GM19240 (cell line): ENCODE data around the gene TSACC.
"Not testable (repeated sequence)": the region's sequence is repeated elsewhere in the genome, so short reads cannot be mapped to it uniquely, and the experiment has no call there.

Experiments
- DNase-seq: peaks from one replicate; pipeline ENCODE4 v3.0.0; 2011; ENCODE audit warnings: low spot score; ENCODE audit not compliant: insufficient read length

TSACC gene

DNA sequence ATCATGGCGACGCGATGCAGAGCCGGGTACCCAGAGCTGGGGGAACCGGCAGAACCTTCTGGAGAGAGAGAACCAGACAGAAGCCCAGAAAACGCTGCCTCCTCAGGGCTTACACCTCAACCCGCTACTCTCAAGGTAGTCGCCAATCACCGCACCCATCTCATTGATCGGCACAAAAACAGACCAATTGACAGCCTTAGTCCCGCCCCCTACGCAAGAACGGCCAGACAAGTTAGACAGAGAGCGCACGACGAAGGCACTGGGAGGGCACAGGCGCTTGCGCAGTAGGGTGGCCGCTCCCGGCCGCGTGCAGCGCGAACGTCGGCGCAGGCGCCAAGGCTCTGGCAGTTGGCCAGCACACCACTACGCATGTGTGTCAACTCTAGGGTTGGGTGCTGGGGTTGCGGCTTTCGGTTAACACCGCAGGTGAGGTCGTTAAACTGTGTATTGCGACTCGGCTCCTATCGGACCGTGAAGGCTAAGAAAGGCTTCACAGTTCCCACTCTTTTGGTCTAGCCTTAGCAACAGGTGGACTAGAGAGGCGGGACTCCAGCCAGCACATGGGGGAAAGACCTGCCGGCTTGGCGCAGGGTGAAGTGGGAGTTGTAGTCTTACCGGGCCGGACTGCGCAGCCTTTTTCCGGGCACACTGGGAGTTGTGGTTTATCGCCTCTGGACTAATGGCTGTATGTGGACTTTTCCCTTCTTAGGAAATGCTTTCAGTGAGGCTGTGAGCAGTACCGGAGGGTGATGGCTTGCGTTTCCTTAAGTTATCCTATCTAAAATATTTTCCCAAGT, at the start of gene TSACC, which contains the start of gene CCT3:
TSS of gene TSACC (plus strand) at position 347 of the 797 bp plus-strand sequence. CDS start 1,232 bp downstream, outside the sequence.
TSS of gene CCT3 (minus strand) at position 113 of the 797 bp plus-strand sequence. CDS start at position 5, 108 bp downstream.
- DNase-seq = peak; percentile 97

DNA sequence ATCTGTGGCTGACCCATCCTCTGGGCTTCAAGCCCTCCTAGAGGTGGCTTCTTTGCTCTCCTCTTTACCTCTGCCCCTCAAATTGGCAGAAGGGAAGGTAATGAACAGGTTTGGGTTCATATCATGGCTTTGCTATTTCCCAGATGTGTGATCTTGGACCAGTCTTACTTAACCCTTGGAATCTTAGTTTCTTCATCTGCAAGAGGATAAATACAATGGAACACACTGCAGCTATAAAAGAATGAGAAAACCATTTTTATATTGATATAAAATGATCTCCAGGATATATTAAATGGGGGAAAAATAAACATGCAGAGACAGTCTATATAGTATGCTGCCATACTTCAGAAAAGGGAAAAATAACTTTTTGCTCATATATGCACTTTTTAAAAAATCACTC, 48.5 kb upstream of the TSACC start:
- DNase-seq = no peak

DNA sequence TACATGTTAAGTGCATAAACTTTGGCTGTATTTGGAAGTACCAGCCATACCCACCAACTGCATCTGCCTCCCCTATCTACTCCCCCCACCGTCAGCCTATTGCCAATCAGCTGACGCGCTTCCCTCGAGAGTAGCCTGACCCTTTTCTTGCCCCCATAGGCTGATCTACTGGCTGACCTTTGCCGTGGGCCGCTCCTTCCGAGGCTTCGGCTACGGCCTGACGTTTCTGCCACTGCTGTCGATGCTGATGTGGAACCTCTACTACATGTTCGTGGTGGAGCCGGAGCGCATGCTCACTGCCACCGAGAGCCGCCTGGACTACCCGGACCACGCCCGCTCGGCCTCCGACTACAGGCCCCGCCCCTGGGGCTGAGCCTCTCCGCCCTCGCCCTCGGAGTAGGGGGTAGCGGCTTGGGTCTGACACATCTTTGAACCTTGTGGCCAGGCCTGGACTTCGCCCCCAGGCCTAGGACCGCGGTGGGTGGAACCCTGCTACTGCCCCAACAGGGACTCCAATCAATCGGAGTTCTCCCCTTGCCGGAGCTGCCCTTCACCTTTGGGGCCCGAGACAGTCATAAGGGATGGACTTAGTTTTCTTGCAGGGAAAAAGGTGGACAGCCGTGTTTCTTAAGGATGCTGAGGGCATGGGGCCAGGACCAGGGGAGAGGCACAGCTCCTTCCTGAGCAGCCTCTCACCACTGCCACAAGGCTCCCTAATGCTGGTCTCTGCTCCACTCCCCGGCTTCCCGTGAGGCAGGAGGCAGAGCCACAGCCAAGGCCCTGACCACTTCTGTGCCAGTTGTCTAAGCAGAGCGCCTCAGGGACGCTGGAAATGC, 46.9 kb upstream of the TSACC start:
- no peak for DNase-seq

DNA sequence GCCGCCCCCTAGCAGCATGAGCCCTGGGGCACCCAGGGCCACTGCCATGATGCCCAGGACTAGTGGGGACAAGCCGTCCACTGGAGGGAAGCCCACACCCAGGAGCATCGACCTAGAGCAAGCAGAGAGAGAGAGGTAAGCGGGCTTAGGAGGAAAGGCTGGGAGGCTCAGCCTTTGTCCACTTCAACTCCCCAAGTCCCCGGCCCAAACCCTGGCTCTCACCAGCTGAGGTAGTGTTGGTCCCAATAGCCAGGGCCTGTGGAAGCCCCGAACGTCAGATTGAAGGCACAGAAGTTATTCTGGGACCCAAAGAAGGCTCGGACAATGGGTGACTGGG, 45.3 kb upstream of the TSACC start:
- DNase-seq = no peak

DNA sequence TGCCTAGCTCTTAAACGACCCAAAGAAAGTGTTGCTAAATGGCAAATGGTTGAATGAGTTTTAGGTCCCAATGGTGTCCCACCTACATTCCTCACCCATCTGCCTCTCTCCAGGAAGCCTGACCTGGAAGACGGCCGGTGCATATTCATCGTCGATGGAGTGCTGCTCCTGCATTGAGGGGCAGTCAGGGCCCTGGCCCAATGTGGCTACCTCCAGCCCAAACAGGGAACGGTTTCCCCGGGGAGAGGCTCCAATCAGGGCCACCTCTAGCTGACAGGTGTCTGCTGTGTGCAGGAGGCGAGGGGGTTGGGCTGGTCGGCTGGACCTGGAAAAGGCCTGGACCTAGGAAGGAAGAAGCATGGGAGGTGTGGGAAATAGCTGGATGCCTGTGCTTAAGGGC, 44.4 kb upstream of the TSACC start:
- no peak for DNase-seq

DNA sequence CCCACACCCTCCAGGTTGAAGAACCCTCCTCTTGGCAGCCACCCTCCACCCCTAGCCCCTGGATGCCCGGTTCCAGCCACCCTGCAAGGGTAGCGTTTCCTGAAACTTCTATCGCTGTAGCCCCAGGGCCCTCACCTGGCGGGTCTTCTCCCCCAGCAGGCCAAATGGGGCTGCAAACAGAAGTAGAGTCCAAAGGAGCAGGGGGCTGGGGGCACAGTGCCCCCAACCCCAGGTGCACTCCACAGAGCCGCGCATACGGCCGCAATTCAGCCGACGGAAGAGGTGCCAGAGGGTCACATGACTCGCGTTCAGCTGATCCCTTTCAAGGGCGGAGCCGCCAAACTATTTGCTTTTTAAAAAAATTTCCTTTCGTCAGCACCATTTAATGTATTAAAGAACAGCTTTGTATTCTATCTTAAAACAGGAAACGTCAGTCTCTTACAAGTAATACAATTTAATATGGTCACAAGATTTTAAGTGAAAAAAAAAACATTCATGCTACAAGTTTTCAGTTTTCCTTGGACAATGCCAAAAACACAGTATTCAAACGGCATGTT, 42.9 kb upstream of the TSACC start, which contains the start of gene GLMP:
TSS of gene GLMP (minus strand) at position 289 of the 557 bp plus-strand sequence. CDS start at position 255, 34 bp downstream.
- peak; percentile 75 for DNase-seq

DNA sequence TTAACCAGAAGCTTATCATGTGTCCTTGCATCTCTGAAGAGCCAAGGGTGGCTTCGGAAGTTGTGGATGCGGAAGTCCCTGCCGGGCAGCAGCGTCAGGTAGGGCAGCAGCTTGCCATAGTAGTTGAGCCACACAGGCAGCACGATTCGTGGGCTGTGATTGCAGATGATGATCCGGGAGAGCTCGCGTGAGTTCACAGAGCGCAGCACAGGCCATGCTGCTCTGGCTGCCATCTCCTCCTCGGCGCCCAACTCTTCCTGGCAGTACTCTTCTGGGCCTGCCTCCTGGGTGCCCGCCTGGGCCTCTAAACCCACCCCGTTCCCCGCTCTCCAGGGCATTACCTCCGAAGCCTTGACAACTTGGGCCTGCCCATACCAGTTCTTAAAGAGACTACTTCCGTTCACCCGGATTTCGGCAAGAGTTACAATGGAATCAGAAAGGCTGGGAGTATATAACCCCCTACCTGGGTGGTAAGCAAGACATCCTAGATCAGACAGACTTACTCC, 39.4 kb upstream of the TSACC start, which contains the start of gene VHLL:
TSS of gene VHLL (minus strand) at position 456 of the 506 bp plus-strand sequence. CDS start at position 338, 118 bp downstream.
- DNase-seq = no peak

DNA sequence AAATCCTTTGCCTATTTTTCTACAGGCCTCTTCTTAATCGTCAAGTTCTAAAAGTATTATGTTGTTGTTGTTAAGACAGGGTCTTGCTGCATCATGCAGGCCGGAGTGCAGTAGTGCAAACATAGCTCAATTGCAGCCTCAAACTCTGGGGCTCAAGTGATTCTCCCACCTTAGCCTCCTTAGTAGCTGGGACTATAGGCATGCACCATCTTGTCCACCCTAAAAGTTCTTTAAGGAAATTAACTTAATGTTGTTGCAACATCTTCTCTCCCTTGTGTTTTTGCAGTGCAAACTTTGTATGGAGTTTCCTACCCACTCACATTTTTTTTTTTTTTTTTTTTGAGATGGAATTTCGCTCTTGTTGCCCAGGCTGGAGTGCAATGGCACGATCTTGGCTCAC, 35.1 kb upstream of the TSACC start:
- DNase-seq = no peak

DNA sequence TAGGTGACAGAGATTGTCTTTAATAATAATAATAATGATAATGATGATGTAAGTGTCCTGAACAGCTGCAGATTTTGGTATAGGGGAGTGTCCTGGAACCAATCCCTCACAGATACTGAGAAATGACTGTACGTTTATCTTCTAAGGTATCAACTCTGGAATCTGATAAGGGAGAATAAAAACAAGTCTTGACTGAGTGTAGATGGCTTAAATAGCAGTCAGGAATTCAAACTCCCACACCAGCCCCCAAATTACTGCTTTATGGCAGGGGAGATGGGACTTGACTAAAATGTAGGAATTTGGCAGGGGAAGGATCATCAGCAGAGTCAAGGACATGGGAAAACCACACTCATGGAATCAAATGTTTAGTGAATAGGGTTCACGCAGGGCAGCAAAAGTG, 33.1 kb upstream of the TSACC start:
- no peak for DNase-seq

DNA sequence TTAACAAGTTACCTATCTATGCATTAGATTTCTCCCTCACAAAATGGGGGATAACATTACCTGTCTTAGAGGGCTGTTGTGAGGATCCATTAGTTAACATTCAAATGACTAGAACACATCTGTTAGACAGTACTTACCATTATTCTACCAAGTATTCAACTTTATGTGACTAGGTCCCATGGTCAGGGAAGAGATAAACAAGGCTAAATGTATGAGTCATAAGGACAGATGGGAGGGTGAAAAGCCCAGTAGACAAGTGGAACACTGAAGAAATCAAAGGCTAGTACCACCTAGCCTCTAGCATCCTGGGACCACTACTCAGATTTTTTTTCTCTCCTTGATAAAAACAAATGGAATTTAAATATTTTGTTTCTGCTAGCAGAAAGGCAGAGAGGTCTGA, 30.2 kb upstream of the TSACC start:
- DNase-seq = no peak

DNA sequence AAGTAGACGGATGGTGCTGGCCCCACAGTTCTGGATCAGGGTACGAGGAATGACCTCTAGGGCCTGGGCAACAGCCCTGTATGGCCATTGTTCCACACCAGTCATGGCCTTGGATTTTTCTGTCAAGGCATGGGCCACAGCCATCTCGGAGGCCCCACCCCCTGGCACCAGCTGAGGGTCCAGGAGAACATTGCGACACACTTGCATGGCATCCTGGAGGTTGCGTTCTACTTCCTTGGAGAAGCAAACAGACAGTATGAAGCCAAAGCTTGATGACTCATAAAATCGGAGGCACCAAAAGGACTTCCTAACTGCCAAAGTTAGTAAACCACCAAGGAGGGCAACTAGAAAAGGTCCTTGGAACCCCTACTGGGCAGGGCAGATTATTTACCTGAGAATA, 27.4 kb upstream of the TSACC start:
- DNase-seq = no peak

DNA sequence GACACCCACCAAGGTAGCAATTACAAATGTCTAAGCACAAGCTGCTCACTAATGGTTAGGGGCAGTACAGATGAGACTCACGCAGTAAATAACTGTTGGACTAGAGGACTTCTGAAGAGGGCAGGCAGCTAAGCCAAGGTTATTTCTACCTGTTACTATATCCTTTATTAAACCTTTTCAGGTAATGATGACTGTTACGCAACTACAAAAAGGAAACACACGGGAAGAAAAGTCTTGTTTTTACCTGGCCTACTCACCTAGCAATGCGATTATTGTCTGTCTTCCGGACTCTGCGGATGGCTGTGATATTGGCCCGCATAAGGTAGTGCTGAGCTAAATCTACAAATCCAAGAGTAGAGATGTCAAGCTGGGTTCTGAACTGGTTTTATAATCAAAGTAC, 21.4 kb upstream of the TSACC start:
- no peak for DNase-seq

DNA sequence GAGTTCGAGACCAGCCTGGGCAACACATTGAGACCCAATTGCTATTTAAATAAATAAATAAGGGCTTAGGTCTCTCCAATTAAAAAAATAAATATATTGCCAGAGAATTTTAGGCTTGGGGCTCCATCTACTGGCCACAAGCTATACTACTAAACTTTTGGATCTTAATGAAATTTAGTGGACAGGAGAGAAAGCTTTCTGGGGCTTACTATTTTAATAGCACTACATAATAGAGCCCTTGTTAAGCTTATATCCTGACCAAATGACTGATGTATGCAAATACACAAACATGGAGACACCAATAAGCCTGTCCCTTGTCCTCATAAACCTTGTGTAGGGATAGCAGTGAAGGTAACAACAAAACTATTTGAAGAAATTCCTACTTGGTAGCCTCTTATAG, 18.7 kb upstream of the TSACC start:
- no peak for DNase-seq

DNA sequence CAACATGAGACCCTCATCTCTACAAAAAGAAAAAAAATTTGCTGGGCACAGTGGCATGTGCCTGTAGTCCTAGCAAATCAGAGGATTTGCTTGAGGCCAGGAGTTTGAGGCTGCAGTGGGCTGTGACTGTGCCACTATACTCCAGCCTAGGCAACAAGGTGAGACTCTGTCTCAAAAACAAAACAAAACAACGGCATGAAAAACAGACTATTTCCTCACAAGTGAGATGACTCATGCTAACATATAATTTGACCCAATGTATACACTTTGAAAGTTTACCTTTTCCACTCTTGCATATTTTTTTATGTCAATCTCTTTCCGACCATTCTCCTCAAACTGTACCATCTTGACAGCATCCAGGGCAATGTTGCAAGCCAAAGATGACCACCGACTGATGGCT, 17.8 kb upstream of the TSACC start:
- DNase-seq = no peak

DNA sequence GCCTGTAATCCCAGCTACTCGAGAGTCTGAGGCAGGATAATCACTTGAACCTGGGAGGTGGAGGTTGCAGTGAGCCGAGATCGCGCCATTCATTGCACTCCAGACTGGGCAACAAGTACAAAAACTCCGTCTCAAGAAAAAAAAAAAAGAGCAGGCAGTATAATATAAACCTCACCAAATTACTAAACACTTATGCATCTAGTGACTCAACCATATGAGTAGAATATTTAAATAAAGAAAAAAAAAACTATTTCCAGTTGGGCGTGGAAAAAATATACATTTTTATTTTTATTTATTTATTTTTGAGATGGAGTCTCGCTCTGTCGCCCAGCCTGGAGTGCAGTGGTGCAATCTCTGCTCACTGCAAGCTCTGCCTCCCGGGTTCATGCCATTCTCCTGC, 15.1 kb upstream of the TSACC start:
- DNase-seq = not testable (repeated sequence)

DNA sequence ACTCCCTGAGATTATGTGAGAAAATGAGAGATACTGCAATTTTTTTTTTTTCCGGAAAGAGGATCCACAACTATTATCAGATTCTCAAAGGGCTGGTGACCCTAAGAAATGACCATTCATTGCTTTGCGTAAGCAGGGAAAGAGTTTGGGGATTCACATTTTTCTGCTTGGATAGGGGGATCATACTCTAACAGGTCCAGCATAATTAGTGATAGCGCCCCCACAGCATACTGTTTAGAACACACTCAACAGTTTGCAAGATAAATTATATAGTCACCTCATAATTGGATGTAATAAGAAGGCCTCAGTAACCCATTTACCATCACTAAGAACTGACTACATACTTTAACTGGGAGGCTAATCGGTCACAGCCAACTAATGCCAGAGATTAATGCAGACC, 2.1 kb upstream of the TSACC start:
- no peak for DNase-seq

DNA sequence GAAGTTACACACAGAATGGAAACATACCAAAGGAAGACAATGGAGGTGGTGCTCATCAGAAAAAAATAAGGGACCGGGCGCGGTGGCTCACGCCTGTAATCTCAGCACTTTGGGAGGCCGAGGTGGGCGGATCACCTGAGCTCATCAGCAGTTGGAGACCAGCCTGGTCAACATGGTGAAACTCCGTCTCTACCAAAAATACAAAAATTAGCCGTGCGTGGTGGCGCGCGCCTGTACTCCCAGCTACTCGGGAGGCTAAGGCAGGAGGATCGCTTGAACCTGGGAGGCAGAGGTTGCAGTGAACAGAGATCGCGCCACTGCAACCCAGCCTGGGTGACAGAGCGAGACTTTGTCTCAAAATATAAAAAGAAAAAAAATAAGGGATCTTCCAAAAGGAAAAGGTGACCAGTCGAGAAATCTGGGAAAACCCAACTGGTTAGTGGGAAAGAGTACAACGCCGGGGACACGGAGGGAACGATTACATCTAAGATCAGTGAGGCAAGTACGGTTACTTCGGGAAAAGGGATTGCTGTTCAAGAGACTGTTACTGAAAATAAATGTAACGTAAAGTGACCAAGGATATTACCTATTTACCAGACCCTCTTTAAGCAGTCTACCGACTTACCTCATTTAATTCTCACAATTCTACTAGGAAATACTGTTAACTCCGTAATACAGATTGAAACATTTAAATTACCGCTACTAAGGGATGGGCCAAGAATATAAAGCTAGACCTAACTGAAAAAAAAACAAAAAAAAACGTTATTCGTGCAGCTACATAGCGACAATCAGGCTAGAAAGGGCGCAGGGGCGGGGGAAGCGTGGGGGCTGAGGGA, 1.1 kb upstream of the TSACC start:
- no peak for DNase-seq

DNA sequence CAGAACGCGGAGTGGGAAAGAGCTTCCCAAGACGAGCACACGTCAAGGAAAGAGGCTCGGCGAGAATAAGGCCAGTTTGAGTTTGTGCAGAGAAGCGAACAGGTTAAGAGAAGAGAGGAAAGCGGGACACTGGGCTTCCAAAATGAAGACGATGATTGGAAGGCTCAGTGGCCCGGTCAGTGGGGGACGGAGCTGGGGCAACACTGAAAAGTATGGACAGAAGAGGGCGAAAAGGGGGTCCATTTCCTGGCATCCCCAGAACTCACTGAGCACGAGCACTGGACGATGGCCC, 492 bp upstream of the TSACC start:
- no peak for DNase-seq

DNA sequence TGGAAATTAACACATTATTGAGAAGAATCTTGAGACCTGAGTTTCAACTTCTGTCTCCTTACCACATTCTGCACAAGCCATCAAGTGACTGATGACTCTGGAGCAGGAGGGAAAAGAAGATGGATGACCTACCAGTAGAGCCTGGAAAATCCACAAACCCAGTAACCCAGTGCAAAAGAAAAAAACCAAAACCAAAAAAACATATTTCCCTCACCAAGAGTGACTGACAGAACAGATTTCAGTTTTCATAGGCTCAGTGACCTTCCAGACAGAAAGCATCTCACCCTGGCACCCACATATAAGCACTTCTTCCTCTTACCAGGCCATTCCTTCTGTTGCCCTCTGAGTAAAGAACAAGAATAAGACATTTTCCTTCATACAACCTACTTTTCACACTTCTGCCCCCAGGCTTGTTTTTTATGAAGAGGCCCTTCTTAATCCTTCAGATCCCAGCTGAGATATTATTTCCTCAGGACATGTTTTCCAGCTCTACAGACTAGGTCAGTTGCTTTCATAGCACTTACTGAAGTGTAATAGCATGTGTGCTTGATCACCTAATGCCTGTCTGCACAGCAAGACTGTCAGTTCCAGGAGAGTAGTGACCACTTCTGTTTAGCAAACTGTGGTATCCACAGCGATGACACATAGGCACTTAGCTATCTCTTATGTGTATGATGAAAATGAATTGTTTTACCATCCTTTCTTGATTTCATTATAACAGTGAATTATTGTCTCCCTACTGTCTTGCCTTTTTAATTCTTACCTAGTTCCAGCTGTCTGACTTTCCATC, 4.0 kb downstream of the TSACC start:
- DNase-seq = no peak

DNA sequence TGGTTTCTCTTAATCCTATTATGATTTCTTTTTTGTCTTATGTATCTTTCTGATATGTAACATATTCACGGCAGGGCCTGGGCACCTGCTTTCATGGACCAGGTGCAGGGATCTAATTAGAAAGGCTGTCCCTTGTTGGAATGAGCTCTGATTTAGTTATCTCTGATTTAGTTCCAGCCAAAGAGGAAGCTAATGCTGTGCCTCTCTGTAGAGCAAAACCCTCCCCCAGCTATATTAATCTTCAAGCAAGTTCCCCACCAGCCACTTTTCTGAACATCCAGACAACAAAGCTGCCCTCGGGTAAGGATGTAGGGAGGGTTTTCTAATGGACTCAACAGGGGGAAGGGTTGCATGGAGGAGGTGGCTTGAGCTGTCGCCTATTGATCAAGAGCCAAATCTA, 6.1 kb downstream of the TSACC start:
- DNase-seq = no peak
